GM21619 (cell line): ENCODE data around the gene GRM7.

Source experiments
- ATAC-seq: cut with Tn5 transposase; IDR thresholded peaks from one replicate; pipeline ENCODE4 v1.9.1; 2021; ENCODE audit not compliant: unreplicated experiment

GRM7 gene

GRCh38 chr3:7215706-7216105 is 354.8 kb downstream of the GRM7 start:
- ATAC-seq, result no peak

GRCh38 chr3:7226393-7226792 is 365.5 kb downstream of the GRM7 start:
- no peak for ATAC-seq

DNA sequence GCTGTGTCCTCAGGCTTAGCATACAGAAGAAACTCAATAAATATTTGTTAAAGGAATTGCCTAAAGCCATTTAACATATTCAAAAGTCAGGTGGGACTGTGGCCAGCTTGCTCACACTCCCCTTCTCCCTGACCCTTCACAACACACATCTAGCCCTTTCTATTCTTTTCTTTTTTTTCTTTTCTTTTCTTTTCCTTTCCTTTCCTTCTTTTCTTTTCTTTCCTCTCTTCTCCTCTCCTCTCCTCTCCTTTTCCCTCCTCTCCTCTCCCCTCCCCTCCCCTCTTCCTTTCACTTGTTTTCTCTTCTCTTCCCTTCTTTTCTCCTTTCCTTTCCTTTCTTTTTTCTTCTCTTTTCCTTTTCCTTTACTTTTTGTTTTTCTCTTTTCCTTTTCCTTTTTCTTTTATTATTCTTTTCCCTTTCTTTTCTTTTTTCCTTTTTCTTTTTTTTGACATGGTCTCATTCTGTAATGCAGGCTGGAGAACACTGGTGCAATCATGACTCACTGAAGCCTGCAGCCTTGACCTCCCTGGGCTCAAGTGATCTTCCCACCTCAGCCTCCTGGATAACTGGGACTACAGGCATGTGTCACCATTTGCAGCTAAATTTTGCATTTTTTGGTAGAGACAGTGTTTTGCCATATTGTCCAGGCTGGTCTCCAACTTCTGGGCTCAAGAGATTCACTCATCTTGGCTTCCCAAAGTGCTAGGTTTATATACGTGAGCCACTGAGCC is 377.8 kb downstream of the GRM7 start:
- ATAC-seq, result no peak

DNA sequence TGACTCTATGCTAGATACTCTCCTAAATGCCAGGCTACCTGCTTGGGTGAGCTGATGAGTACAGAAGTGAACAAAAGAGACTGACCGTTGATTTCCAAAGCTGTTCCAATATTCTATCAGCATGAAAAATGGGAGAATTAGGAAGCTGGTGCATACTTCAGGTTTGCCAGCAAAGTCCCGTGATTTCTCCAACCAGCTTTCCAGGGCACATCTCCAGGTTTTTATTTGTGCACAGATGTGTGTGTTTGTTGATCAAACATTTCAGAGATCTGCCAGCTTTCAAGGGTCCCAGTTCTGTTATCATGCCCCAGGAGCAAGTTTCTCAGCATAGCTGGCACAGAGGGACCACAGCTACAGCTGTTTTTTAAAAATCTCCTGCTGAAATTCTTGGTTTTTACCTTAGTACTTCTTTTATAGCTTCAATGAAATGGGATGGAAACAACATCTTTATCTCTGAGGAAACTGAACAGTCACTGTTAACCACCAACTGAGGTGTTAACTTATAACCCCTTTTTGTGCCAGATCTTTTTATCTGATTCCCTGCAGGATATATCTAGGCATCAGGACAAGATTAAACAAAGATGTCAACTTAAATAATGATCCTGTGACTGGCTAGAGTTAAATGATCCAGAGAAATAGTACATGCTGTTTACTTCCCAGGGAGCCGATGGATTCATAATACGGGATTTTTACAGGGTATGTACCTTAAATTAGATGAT is 380.8 kb downstream of the GRM7 start:
- ATAC-seq, result no peak

- ATAC-seq, result no peak
These were observed 381.4 kb downstream of the GRM7 start for GRCh38 chr3:7242303-7242635.

GRCh38 chr3:7249493-7250076 is 388.7 kb downstream of the GRM7 start:
- ATAC-seq, result no peak

GRCh38 chr3:7254251-7254650 is 393.3 kb downstream of the GRM7 start:
- no peak for ATAC-seq

GRCh38 chr3:7260975-7261374 is 400.1 kb downstream of the GRM7 start:
- no peak for ATAC-seq

- ATAC-seq, result no peak
These were observed 402.7 kb downstream of the GRM7 start for GRCh38 chr3:7263347-7264195.

GRCh38 chr3:7264196-7264526 is 403.2 kb downstream of the GRM7 start:
- ATAC-seq, result no peak

- ATAC-seq, result no peak
These were observed 404.8 kb downstream of the GRM7 start for GRCh38 chr3:7265736-7266135.

GRCh38 chr3:7266551-7266950 is 405.6 kb downstream of the GRM7 start:
- ATAC-seq, result no peak

- ATAC-seq, result no peak
These were observed 409.8 kb downstream of the GRM7 start for GRCh38 chr3:7270731-7271130.

GRCh38 chr3:7271631-7272030 is 410.7 kb downstream of the GRM7 start:
- no peak for ATAC-seq

DNA sequence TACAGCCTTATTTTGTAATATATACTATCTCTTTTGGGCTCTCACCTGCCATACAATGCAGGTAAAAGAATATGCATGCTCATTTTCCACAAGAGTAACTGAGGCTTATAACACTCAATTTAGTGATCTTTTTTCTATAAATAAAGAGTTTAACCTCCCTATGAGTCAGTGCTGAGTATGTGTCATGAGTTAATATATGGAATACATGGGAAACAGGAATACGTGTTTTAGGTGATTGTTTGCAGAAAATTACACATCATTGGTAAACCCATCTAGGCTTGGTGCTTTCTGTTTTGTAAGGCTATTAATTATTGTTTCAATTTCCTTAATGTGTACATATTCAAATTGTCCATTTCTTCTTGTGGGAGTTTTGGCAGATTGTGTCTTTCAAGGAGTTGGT is 411.3 kb downstream of the GRM7 start:
- ATAC-seq, result no peak

DNA sequence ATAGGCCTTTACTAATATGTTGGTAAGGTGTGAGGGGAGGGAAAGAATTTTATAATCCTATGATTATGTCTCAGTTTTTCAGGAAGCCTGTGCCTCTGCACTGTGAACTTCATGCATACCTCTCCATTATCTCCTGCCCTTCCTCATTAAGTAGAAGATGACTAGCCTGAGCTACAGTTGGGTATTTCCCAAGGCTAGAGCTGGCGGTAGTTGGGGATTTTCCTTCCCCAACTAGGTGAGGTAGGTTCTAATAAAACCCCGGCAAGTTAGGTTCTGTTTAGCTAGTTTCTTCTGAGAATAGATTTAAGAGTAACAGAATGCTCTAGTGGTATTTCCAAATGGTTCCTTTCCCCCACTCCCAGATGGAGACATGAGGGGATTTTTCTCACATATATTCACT is 414.5 kb downstream of the GRM7 start:
- ATAC-seq, result no peak

DNA sequence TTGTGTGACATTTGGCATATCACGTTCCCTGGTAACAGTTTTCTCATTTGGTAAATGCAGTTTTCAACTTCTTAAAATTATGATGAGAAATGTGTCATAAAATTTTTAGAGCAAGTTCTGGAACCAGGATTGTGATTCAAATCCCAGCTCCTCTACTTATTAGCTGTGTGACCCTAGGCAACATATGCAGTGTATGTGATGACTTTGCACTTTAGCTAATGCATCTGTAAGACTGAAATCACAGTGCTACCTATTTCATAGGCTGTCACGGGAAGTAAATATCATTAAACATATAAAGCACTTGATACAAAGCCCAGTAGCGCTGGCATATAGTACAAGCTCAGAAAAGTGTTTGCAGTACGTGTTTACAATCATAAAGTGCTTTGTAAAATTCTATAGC is 419.4 kb downstream of the GRM7 start:
- no peak for ATAC-seq

GRCh38 chr3:7282988-7283387 is 422.1 kb downstream of the GRM7 start:
- ATAC-seq, result no peak

DNA sequence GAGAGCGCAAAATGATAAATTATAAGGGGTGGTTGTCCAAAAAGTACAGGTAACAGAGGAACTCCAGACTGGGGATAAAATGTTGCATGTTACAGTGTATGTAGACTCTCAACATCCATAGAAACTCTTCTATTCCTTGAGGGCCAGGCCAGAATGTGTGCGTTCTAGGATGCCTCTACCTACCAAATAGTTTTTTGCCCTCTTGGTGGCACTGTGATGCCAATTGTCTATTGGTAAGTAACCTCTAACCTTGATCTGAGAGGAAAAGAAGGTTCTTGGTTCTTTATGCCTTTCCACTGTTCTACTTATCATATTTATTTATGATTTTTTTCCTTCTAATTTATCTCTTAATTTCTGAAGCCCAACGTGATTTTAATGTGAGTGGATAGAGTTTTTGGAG is 424.6 kb downstream of the GRM7 start:
- ATAC-seq, result no peak

DNA sequence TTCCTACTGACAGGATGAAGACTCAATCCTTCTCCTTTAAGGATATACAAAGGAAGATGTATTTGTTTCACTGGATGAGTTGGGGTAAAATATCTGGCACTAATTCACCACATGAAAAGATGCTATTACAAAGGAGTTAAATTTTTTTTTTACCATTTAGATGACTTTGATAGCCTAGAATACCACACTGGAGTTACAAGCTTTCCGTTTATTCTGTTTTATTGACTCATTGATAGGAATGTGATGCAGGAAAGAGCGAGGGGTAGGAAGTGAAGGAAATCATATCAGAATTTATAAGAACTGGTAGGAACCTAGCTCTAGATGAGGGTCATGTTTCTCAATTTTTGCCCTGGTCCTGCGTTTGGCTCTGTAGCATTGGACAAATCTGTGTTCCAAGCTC is 427.2 kb downstream of the GRM7 start:
- no peak for ATAC-seq

GRCh38 chr3:7289121-7289520 is 428.2 kb downstream of the GRM7 start:
- ATAC-seq, result no peak
